ENCODE data around the gene ACAD9.
"Not testable (repeated sequence)": the region's sequence is repeated elsewhere in the genome, so short reads cannot be mapped to it uniquely, and the experiment has no call there.

ACAD9 gene

GRCh38 chr3:128861491-128861890 is 17.9 kb upstream of the ACAD9 start:
- no peak for DNase-seq (ENCODE audit: low spot score)

GRCh38 chr3:128863560-128863959 is 15.9 kb upstream of the ACAD9 start:
- no peak for DNase-seq (ENCODE audit: low spot score)

GRCh38 chr3:128864351-128864811 is 15.0 kb upstream of the ACAD9 start:
- no peak for DNase-seq (ENCODE audit: low spot score)

GRCh38 chr3:128864849-128865804 is 14.3 kb upstream of the ACAD9 start:
- not testable (repeated sequence) for DNase-seq (ENCODE audit: low spot score)

- no peak for DNase-seq (ENCODE audit: low spot score)
These were observed 12.0 kb upstream of the ACAD9 start for GRCh38 chr3:128867200-128868125.

GRCh38 chr3:128870347-128870746 is 9.1 kb upstream of the ACAD9 start:
- no peak for DNase-seq (ENCODE audit: low spot score)

GRCh38 chr3:128872282-128872681 is 7.1 kb upstream of the ACAD9 start:
- DNase-seq (ENCODE audit: low spot score) = no peak

GRCh38 chr3:128872744-128873143 is 6.7 kb upstream of the ACAD9 start:
- DNase-seq (ENCODE audit: low spot score) = no peak

- DNase-seq (ENCODE audit: low spot score) = no peak
These were observed 6.0 kb upstream of the ACAD9 start for GRCh38 chr3:128873244-128874022.

GRCh38 chr3:128874481-128875180 is 4.8 kb upstream of the ACAD9 start:
- no peak for DNase-seq (ENCODE audit: low spot score)

GRCh38 chr3:128875556-128876120 is 3.8 kb upstream of the ACAD9 start:
- DNase-seq (ENCODE audit: low spot score) = peak; percentile 29

GRCh38 chr3:128878011-128878457 is 1.4 kb upstream of the ACAD9 start:
- DNase-seq (ENCODE audit: low spot score) = no peak

- peak; percentile 91 for DNase-seq (ENCODE audit: low spot score)
These were observed 780 bp upstream of the ACAD9 start for GRCh38 chr3:128878556-128879124.

GRCh38 chr3:128879991-128880390 is 571 bp downstream of the ACAD9 start:
- peak; percentile 27 for DNase-seq (ENCODE audit: low spot score)

GRCh38 chr3:128880455-128880854 is 1.0 kb downstream of the ACAD9 start:
- DNase-seq (ENCODE audit: low spot score) = not testable (repeated sequence)

- DNase-seq (ENCODE audit: low spot score) = no peak
These were observed 2.2 kb downstream of the ACAD9 start for GRCh38 chr3:128881576-128881975.

- DNase-seq (ENCODE audit: low spot score) = no peak
These were observed 3.3 kb downstream of the ACAD9 start for GRCh38 chr3:128882719-128883118.

GRCh38 chr3:128884992-128885391 is 5.6 kb downstream of the ACAD9 start:
- DNase-seq (ENCODE audit: low spot score) = no peak

GRCh38 chr3:128889139-128889894 is 9.9 kb downstream of the ACAD9 start:
- no peak for DNase-seq (ENCODE audit: low spot score)
